Suppressor macrophage treated with lipopolysaccharide for 1 hour (primary cell): ENCODE measurements around the gene TOB2.
"Not testable (repeated sequence)": the region's sequence is repeated elsewhere in the genome, so short reads cannot be mapped to it uniquely, and the experiment has no call there.

Experiments used
- DNase-seq, 3 donors: peaks; one replicate each; pipeline ENCODE4 v3.0.0-alpha.2; 2020 to 2022

The TOB2 gene

GRCh38 chr22:41425660-41426365, 20.8 kb downstream of the TOB2 start:
- DNase-seq = no peak

GRCh38 chr22:41418717-41419116, 27.9 kb downstream of the TOB2 start:
- no peak for DNase-seq

DNA sequence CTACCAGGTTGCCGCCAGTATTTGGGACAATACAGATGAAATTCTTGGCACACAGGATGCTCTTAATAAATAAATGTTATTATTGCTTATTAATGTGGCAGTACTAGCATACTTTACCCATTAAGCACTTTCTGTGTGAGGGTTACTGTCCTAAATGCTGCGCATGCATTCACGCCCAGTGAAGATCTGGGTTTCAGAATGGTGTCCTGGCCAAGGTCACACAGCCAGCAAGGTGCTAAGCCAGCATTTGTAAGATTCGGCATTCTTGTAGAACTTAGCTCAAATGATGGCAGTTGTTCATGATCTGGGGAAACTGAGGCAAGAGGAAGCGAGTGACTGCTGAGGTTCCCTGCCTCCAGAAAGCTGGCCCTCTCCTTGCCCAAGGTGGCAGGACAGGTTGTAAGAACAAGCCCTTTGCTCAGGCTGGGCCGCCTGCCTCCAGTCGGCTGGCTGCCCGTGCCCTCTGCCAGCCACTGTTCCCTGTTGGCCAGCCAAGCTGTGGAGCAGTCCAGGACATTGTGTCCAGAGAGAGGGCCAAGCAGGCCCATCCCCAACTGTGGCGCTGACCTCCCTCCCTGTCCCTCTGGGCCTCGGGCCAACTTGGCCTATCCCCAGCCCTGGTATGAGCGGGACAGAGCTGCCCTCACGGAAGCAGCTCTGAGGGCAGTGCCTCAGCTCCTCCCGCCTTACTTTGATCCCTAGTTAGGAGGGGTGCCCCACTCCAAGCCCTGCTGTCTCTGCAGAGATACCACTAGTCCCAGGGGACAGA, 28.8 kb downstream of the TOB2 start:
- no peak for DNase-seq

- no peak for DNase-seq
Measured at GRCh38 chr22:41415554-41415953, 31.0 kb downstream of the TOB2 start.

DNA sequence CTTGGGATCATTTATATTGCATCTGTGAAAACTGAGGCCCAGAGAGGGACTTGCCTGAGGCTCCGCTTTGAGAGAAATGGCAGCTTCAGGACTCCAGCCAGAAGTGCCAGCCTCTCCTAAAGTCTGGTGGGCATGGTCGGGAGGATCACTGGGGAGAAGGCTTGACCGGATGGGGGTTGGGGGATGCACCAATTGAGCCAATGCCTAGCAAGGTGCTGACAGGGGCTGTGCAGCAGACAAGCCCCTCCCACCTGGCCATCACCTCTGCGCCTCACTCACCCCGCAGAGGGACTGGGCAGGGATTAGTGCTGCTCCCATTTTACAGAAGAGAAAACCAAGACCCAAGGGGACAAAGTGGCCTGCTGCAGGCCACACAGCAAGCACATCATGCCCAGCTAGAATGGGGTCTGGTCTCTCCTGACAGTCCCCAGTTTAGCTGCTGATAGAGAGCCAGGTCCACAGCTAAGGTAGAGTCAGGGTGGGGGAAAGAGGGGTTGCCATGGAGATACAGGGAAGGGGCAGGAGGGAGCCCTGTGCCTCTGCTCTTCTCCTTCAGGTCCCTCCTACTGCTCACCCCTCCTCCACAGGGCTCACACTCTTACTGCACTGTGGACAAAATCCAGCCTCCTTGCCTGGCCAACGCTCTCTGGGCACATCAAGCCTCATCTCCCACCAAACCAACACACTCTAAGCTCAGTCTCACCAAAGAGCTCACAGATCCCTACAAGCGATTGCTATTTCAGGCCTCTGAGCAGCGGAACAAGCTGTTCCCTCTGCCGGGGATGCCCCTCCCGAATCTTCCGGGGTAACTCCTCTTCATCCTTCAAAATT, 35.4 kb downstream of the TOB2 start:
- DNase-seq = no peak

- DNase-seq = no peak
Measured at GRCh38 chr22:41410311-41410751, 36.3 kb downstream of the TOB2 start.

GRCh38 chr22:41408665-41409064, 37.9 kb downstream of the TOB2 start:
- no peak for DNase-seq

GRCh38 chr22:41407433-41407832, 39.2 kb downstream of the TOB2 start:
- no peak for DNase-seq

GRCh38 chr22:41406410-41406809, 40.2 kb downstream of the TOB2 start:
- no peak for DNase-seq

- no peak for DNase-seq
Measured at GRCh38 chr22:41405588-41405987, 41.0 kb downstream of the TOB2 start.

GRCh38 chr22:41403532-41404318, 42.9 kb downstream of the TOB2 start:
- peak; percentile 92 to 94 (median 93) for DNase-seq

GRCh38 chr22:41402851-41403250, 43.8 kb downstream of the TOB2 start:
- DNase-seq = not testable (repeated sequence)

GRCh38 chr22:41401781-41402648, 44.6 kb downstream of the TOB2 start:
- DNase-seq = peak in 1 of 3 donors; percentile 12

- no peak for DNase-seq
Measured at GRCh38 chr22:41398921-41399320, 47.7 kb downstream of the TOB2 start.

GRCh38 chr22:41397143-41397811, 49.3 kb downstream of the TOB2 start:
- DNase-seq = no peak

- no peak for DNase-seq
Measured at GRCh38 chr22:41395531-41396240, 50.9 kb downstream of the TOB2 start.

- no peak for DNase-seq
Measured at GRCh38 chr22:41394012-41394356, 52.6 kb downstream of the TOB2 start.

GRCh38 chr22:41387341-41387740, 59.3 kb downstream of the TOB2 start:
- no peak for DNase-seq

DNA sequence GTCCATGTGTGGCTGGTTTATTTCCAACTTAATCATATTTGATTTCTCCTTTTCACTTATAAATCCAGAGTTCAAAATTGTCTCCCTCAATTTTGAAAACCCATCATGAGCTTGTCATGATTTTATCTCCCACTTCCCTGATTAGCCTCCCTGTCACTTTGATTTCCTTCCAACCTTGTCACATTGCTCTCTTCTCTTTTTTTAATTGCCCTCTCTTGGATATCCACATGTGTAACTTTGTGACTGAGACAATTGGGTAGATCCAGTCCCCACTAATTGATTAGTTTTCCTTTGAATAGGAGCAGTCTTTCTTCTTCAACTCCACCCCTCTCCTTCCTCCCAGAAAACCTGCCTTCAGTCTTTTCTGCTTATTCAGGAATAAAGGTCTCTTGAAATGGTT, 62.5 kb downstream of the TOB2 start:
- DNase-seq = no peak
